HEK293 (cell line): ENCODE results near the gene DDX56.

ENCODE experiments used
- CTCF ChIA-PET: fragments of 350-600 bp; formaldehyde crosslinking; extraction: SDS; loops from one replicate; lab custom pipeline; 2021; ENCODE audit warnings: antibody characterized with exemption; lab: Yijun Ruan, JAX
- POLR2A ChIA-PET: fragments of 300-600 bp; formaldehyde crosslinking; extraction: SDS; loops from one replicate; lab custom pipeline; 2020; ENCODE audit warnings: antibody characterized with exemption, inconsistent platforms; lab: Yijun Ruan, JAX
- H3K27ac ChIP-seq: fragments of 200-500 bp; sonication (Bioruptor generic); 2 replicates; pipeline ENCODE4 v1.5.1; 2014; ENCODE audit warnings: low read depth, low read length, control low read depth, inconsistent platforms; ENCODE audit errors: extremely low read depth
- H3K36me3 ChIP-seq, 2 experiments: fragments of 200-500 bp in 1 of 2; sonication (Bioruptor generic) in 1 of 2; 1 replicate in 1 of 2; 2 replicates in 1 of 2; pipeline ENCODE4 v1.5.1; 2014 to 2017; ENCODE audit warnings: inconsistent platforms in 2 of 2, low read length in 2 of 2; ENCODE audit not compliant: control insufficient read depth in 2 of 2, insufficient read depth in 1 of 2
- H3K4me1 ChIP-seq: fragments of 200-500 bp; sonication (Bioruptor generic); 2 replicates; pipeline ENCODE4 v1.5.1; 2014; ENCODE audit warnings: mild to moderate bottlenecking, low read length, inconsistent platforms; ENCODE audit not compliant: control insufficient read depth, insufficient read depth
- H3K4me3 ChIP-seq: 2 replicates; pipeline ENCODE4 v1.5.1; 2011; ENCODE audit warnings: low read depth, mild to moderate bottlenecking, control low read depth, low read length, moderate library complexity
- H3K9me3 ChIP-seq: fragments of 200-500 bp; sonication (Bioruptor generic); 2 replicates; pipeline ENCODE4 v1.5.1; 2014; ENCODE audit warnings: low read depth, low read length, inconsistent platforms; ENCODE audit not compliant: control insufficient read depth, insufficient read depth
- CTCF ChIP-seq: fragments of 450-650 bp; formaldehyde crosslinking; IDR thresholded peaks from 2 replicates; pipeline ENCODE4 v1.5.1; 2016; ENCODE audit warnings: missing biosample characterization, missing genetic modification characterization
- IKZF3 ChIP-seq: fragments of 450-650 bp; IDR thresholded peaks from 2 replicates; pipeline ENCODE4 v1.5.0; 2018; ENCODE audit warnings: missing biosample characterization, mild to moderate bottlenecking, missing genetic modification characterization, moderate library complexity
- PRDM10 ChIP-seq: fragments of 450-650 bp; formaldehyde crosslinking; IDR thresholded peaks from 2 replicates; pipeline ENCODE4 v1.5.1; 2016; ENCODE audit warnings: missing biosample characterization, missing genetic modification characterization
- SALL2 ChIP-seq: fragments of 450-650 bp; formaldehyde crosslinking; IDR thresholded peaks from 2 replicates; pipeline ENCODE4 v1.5.0; 2017; ENCODE audit warnings: missing biosample characterization, mild to moderate bottlenecking, missing genetic modification characterization, borderline replicate concordance
- SCRT2 ChIP-seq: fragments of 450-650 bp; formaldehyde crosslinking; IDR thresholded peaks from 2 replicates; pipeline ENCODE4 v1.5.1; 2016; ENCODE audit warnings: missing biosample characterization, missing genetic modification characterization
- ZBTB21 ChIP-seq: fragments of 450-650 bp; formaldehyde crosslinking; IDR thresholded peaks from 2 replicates; pipeline ENCODE4 v1.5.1; 2017; ENCODE audit warnings: missing biosample characterization, missing genetic modification characterization
- ZEB2 ChIP-seq: fragments of 450-650 bp; formaldehyde crosslinking; IDR thresholded peaks from 2 replicates; pipeline ENCODE4 v1.5.1; 2016; ENCODE audit warnings: missing biosample characterization, missing genetic modification characterization
- ZNF121 ChIP-seq: fragments of 450-650 bp; formaldehyde crosslinking; IDR thresholded peaks from 2 replicates; pipeline ENCODE4 v1.5.1; 2016; ENCODE audit warnings: missing biosample characterization, missing genetic modification characterization
- ZNF23 ChIP-seq: fragments of 450-650 bp; formaldehyde crosslinking; IDR thresholded peaks from 2 replicates; pipeline ENCODE4 v1.5.1; 2016; ENCODE audit warnings: missing biosample characterization, missing genetic modification characterization, borderline replicate concordance
- ZNF26 ChIP-seq: fragments of 450-650 bp; formaldehyde crosslinking; IDR thresholded peaks from 2 replicates; pipeline ENCODE4 v1.5.1; 2016; ENCODE audit warnings: missing biosample characterization, missing genetic modification characterization
- ZNF362 ChIP-seq: fragments of 450-650 bp; formaldehyde crosslinking; IDR thresholded peaks from 2 replicates; pipeline ENCODE4 v1.5.1; 2016; ENCODE audit warnings: missing biosample characterization, missing genetic modification characterization

The DDX56 gene

GRCh38 chr7:44609829-44610228, 36.1 kb upstream of the DDX56 start:
- no peaks in the 10 kb centered on the region; a peak in 1 of 3 replicates for H3K36me3 ChIP-seq
- H3K4me1 ChIP-seq = no peaks in the 10 kb centered on the region
- no peaks in the 10 kb centered on the region for H3K9me3 ChIP-seq
- H3K27ac ChIP-seq = no peak overlapping the region
- TF ChIP-seq ZNF26 (tag by site-specific recombination) (no peak), ZBTB21 (no peak), ZNF121 (tag by site-specific recombination) (peak; percentile 91)
- no peak overlapping the region for H3K4me3 ChIP-seq
- CTCF ChIA-PET = interaction anchor here (0.6 to 0.7 kb wide), 2 partner anchors 16 to 217 kb away, joined by 3 to 4 read pairs; no protein-coding TSS in a partner anchor
- POLR2A ChIA-PET = interaction anchor here (0.6 kb wide), 1 partner anchor 210 kb away, joined by 4 read pairs; no protein-coding TSS in a partner anchor

- H3K4me1 ChIP-seq = no peaks in the 10 kb centered on the region
- ChIA-PET CTCF (interaction anchor here (0.6 kb wide), 1 partner anchor 16 kb away, joined by 4 read pairs; no protein-coding TSS in a partner anchor), POLR2A (interaction anchor here (0.6 to 0.7 kb wide), 2 partner anchors 237 to 624 kb away, joined by 3 to 6 read pairs; no protein-coding TSS in a partner anchor)
- TF ChIP-seq SCRT2 (tag by site-specific recombination) (no peak), PRDM10 (tag by site-specific recombination) (no peak), ZNF23 (tag by site-specific recombination) (no peak), ZNF362 (tag by site-specific recombination) (peak; percentile 65; the same call in 1 of the 2 replicates), SALL2 (no peak), CTCF (tag by site-specific recombination) (no peak), IKZF3 (tag by site-specific recombination) (peak; percentile 54), ZEB2 (tag by site-specific recombination) (no peak)
- H3K9me3 ChIP-seq = no peaks in the 10 kb centered on the region
- no peak overlapping the region for H3K27ac ChIP-seq
- no peaks in the 10 kb centered on the region; a peak in 1 of 3 replicates for H3K36me3 ChIP-seq
- H3K4me3 ChIP-seq = no peak overlapping the region
Observed at GRCh38 chr7:44608916-44609648, 35.4 kb upstream of the DDX56 start.
